Endodermal cell (in vitro differentiated cells): ENCODE results near the gene MDFIC2. TPM values are rescaled to one million over a fixed set of nuclear protein-coding genes. Genes with fewer than 3 reads are reported as not detected.
"Not testable (repeated sequence)": the region's sequence is repeated elsewhere in the genome, so short reads cannot be mapped to it uniquely, and the experiment has no call there.

Experiments used
- DNase-seq: peaks from one replicate; pipeline ENCODE4 v3.0.0-alpha.2; 2017
- H3K27ac ChIP-seq: 2 replicates; pipeline ENCODE4 v1.5.1; 2013; ENCODE audit warnings: mild to moderate bottlenecking, low read depth, low read length, moderate library complexity
- H3K27me3 ChIP-seq: 2 replicates; pipeline ENCODE4 v1.6.1; 2013; ENCODE audit warnings: mild to moderate bottlenecking, low read length, moderate library complexity; ENCODE audit not compliant: insufficient read depth, control insufficient read depth, poor library complexity, severe bottlenecking
- H3K36me3 ChIP-seq: 2 replicates; pipeline ENCODE4 v1.7.0; 2013; ENCODE audit warnings: mild to moderate bottlenecking, low read length, moderate library complexity; ENCODE audit not compliant: control insufficient read depth, insufficient read depth
- H3K4me1 ChIP-seq: one replicate; pipeline ENCODE4 v1.7.0; 2013; ENCODE audit warnings: low read length; ENCODE audit not compliant: control insufficient read depth, insufficient read depth
- H3K4me3 ChIP-seq: 2 replicates; pipeline ENCODE4 v1.5.1; 2013; ENCODE audit warnings: mild to moderate bottlenecking, low read length, moderate library complexity
- H3K9ac ChIP-seq: 2 replicates; pipeline ENCODE4 v1.6.1; 2013; ENCODE audit warnings: mild to moderate bottlenecking, low read length, moderate library complexity; ENCODE audit not compliant: poor library complexity, severe bottlenecking; ENCODE audit errors: extremely low read depth
- H3K9me3 ChIP-seq: 2 replicates; pipeline ENCODE4 v1.6.1; 2013; ENCODE audit warnings: mild to moderate bottlenecking, low read length, moderate library complexity; ENCODE audit not compliant: control insufficient read depth
- H3K27ac Mint-ChIP-seq: 2 replicates; pipeline ENCODE4 v1.8.0; 2020; ENCODE audit warnings: mixed read lengths
- H3K27me3 Mint-ChIP-seq: 2 replicates; pipeline ENCODE4 v1.8.0; 2021; ENCODE audit warnings: mild to moderate bottlenecking, mixed read lengths; ENCODE audit not compliant: insufficient read depth
- H3K36me3 Mint-ChIP-seq: 2 replicates; pipeline ENCODE4 v1.8.0; 2020; ENCODE audit warnings: low read depth, mixed read lengths
- H3K4me1 Mint-ChIP-seq: 2 replicates; pipeline ENCODE4 v1.8.0; 2020; ENCODE audit warnings: mixed read lengths
- H3K4me3 Mint-ChIP-seq: 2 replicates; pipeline ENCODE4 v1.8.0; 2020; ENCODE audit warnings: mild to moderate bottlenecking, moderate library complexity, mixed read lengths
- H3K9me3 Mint-ChIP-seq: 2 replicates; pipeline ENCODE4 v1.8.0; 2020; ENCODE audit warnings: mild to moderate bottlenecking, mixed read lengths
- CTCF ChIP-seq: fragments of 200-600 bp; sonication (generic); conservative IDR thresholded peaks from 2 replicates; pipeline ENCODE4 v1.5.0; 2021; ENCODE audit warnings: antibody characterized with exemption, mild to moderate bottlenecking
- WGBS, 2 experiments: methylation state at CpG; one replicate each; pipeline versions ENCODE4 v1.1.5 to v1.1.7; 2013; ENCODE audit warnings: missing lambda C conversion rate in 2 of 2, mixed read lengths in 1 of 2; ENCODE audit not compliant: insufficient coverage in 1 of 2, insufficient read length in 1 of 2; 5-methylcytosine and 5-hydroxymethylcytosine counted together
- total RNA-seq, 2 donors: library from RNA; stranded (reverse); fragmentation: NEBNext Ultra II Directional in 1 of 2; extraction: Animal tissue kit (Norgen Biotek cat#: 25700) in 1 of 2; gene quantifications; 2 replicates in 1 of 2; 3 replicates in 1 of 2; pipeline ENCODE4 v1.2.1, GENCODE V29; 2021

The MDFIC2 gene
- total RNA-seq, 2 donors from 2014 or later = not detected

DNA sequence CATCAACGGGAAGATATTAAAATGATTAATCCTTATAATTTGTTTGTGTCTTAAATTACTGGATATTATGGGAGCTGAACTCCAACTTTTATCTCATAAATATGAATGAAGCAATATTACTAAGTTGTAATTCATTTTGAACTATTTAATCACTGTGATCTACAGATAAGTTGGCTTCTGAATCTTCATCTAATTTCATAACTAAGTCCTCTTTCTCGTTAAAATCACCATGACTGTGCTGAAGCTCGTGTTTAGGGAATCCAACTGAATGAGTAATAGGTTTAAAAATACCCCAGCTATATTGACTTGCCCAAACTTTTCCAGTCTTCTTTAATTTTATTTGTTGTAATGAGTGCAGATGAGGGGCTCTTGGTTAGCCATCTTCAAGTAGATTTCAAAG is 14.1 kb downstream of the MDFIC2 start:
- no peaks in the 10 kb centered on the region for H3K9me3 Mint-ChIP-seq
- H3K4me1 Mint-ChIP-seq = no peaks in the 10 kb centered on the region
- no peaks in the 10 kb centered on the region for H3K4me1 ChIP-seq
- no peaks in the 10 kb centered on the region for H3K27me3 Mint-ChIP-seq
- H3K4me3 ChIP-seq = no peak overlapping the region
- no peaks in the 10 kb centered on the region for H3K36me3 Mint-ChIP-seq
- no peak overlapping the region for H3K9ac ChIP-seq
- no peaks in the 10 kb centered on the region for H3K27me3 ChIP-seq
- no peaks in the 10 kb centered on the region for H3K9me3 ChIP-seq
- no peak overlapping the region for H3K27ac Mint-ChIP-seq
- DNase-seq = no peak
- H3K36me3 ChIP-seq = no peaks in the 10 kb centered on the region
- 100% methylated on average over 2 of the region's 3 CpGs; no CpG with 5 or more reads in 1 of the 2 experiments for WGBS, 2 experiments
- H3K27ac ChIP-seq = no peak overlapping the region
- TF ChIP-seq CTCF = no peak
- H3K4me3 Mint-ChIP-seq = no peak overlapping the region

DNA sequence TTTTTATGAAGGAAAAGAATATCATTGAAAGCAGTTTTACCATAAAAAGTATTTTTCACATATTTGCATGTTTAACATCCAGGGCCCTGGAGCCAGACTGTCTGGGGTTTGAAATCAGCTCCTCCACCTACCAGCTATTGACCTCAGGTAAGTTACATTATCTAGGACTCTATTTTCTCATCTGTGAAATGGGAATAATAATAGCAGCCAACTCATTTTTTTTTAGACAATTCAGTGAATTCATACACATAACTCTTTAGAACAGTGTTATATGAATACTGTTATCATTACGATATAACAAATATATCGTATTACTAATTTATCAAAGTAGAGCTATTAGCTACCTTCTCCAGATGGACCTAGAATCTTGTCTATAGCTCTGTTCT is 21.3 kb downstream of the MDFIC2 start:
- no peak overlapping the region for H3K4me3 ChIP-seq
- H3K9ac ChIP-seq = no peak overlapping the region
- Mint-ChIP-seq H3K27me3 (no peaks in the 10 kb centered on the region), H3K4me3 (no peak overlapping the region), H3K36me3 (no peaks in the 10 kb centered on the region), H3K27ac (no peak overlapping the region), H3K9me3 (peaks cover 1% of the 10 kb centered on the region), H3K4me1 (no peaks in the 10 kb centered on the region)
- no peak overlapping the region for H3K27ac ChIP-seq
- H3K27me3 ChIP-seq = no peaks in the 10 kb centered on the region
- H3K9me3 ChIP-seq = no peaks in the 10 kb centered on the region
- H3K36me3 ChIP-seq = no peaks in the 10 kb centered on the region
- no peak for TF ChIP-seq CTCF
- WGBS, 2 experiments = 84% methylated on average over 2 of the region's 2 CpGs; no CpG with 5 or more reads in 1 of the 2 experiments
- H3K4me1 ChIP-seq = no peaks in the 10 kb centered on the region
- no peak for DNase-seq

DNA sequence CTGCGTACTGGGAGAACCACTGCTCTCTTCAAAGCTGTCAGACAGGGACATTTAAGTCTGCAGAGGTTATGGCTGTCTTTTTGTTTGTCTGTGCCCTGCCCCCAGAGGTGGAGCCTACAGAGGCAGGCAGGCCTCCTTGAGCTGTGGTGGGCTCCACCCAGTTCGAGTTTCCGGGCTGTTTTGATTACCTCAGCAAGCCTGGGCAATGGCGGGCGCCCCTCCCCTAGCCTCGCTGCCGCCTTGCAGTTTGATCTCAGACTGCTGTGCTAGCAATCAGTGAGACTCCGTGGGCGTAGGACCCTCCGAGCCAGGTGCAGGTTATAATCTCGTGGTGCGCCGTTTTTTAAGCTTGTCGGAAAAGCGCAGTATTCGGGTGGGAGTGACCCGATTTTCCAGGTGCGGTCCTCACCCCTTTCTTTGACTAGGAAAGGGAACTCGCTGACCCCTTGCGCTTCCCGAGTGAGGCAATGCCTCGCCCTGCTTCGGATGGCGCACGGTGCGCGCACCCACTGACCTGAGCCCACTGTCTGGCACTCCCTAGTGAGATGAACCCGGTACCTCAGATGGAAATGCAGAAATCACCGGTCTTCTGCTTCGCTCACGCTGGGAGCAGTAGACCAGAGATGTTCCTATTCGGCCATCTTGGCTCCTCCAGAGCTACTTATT is 21.9 kb downstream of the MDFIC2 start:
- H3K27ac Mint-ChIP-seq, H3K9me3 ChIP-seq, H3K4me1 ChIP-seq, H3K4me3 Mint-ChIP-seq, H3K27me3 ChIP-seq, H3K4me1 Mint-ChIP-seq, H3K9ac ChIP-seq, H3K36me3 Mint-ChIP-seq, H3K27me3 Mint-ChIP-seq, DNase-seq, H3K36me3 ChIP-seq, H3K27ac ChIP-seq, H3K4me3 ChIP-seq, H3K9me3 Mint-ChIP-seq: not testable (repeated sequence)
- 94 to 100% methylated on average over 8 to 29 of the region's 32 CpGs for WGBS, 2 experiments

GRCh38 chr3:70281663-70282062 is 30.8 kb downstream of the MDFIC2 start:
- Mint-ChIP-seq H3K9me3 (peaks cover 10% of the 10 kb centered on the region), H3K4me1 (peaks cover 14% of the 10 kb centered on the region), H3K27me3 (no peaks in the 10 kb centered on the region), H3K36me3 (no peaks in the 10 kb centered on the region), H3K27ac (no peak overlapping the region), H3K4me3 (no peak overlapping the region)
- DNase-seq = no peak
- no peaks in the 10 kb centered on the region for H3K4me1 ChIP-seq
- peaks cover 4% of the 10 kb centered on the region for H3K9me3 ChIP-seq
- 85 to 94% methylated on average over 2 of the region's 2 CpGs for WGBS, 2 experiments
- no peaks in the 10 kb centered on the region for H3K27me3 ChIP-seq
- no peak for TF ChIP-seq CTCF
- H3K27ac ChIP-seq = no peak overlapping the region
- H3K4me3 ChIP-seq = no peak overlapping the region
- no peak overlapping the region for H3K9ac ChIP-seq
- H3K36me3 ChIP-seq = no peaks in the 10 kb centered on the region
